ENCODE measurements around the gene CALM1.

DNA sequence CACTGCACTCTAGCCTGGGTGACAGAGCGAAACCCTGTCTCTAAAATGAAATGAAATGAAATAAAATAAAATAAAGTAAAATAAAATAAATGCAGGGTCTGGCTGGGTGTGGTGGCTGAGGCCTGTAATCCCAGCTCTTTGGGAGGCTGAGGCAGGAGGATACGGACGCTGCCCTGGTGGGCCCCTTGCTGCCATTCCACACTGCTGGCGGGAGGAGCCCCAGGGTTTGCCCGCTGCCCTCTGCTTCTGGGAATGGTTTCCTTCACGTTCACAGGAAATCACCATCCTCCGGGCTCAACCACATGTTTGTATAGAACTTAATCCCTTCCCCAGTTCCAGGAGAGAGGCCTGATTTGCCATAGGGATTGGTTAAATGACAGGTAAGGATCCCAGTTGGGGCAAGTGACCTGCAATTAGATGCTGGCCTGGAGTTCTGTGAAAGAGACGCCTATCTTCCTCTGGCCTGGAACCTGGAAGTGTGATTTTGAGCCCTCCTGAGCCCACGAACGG lies 29.3 kb downstream of the CALM1 start:
- TF ChIP-seq, protein P1, sequence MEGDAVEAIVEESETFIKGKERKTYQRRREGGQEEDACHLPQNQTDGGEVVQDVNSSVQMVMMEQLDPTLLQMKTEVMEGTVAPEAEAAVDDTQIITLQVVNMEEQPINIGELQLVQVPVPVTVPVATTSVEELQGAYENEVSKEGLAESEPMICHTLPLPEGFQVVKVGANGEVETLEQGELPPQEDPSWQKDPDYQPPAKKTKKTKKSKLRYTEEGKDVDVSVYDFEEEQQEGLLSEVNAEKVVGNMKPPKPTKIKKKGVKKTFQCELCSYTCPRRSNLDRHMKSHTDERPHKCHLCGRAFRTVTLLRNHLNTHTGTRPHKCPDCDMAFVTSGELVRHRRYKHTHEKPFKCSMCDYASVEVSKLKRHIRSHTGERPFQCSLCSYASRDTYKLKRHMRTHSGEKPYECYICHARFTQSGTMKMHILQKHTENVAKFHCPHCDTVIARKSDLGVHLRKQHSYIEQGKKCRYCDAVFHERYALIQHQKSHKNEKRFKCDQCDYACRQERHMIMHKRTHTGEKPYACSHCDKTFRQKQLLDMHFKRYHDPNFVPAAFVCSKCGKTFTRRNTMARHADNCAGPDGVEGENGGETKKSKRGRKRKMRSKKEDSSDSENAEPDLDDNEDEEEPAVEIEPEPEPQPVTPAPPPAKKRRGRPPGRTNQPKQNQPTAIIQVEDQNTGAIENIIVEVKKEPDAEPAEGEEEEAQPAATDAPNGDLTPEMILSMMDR (IDR thresholded peaks at IDR 0.05): no peak
- no peak for TF ChIP-seq POLR2AphosphoS5 (IDR thresholded peaks at IDR 0.05)

Data from prostate gland (tissue), 2 donors.